ENCODE results near the gene IER2.

Gene IER2

GRCh38 chr19:13122980-13123957 lies 26.9 kb upstream of the IER2 start:
- Histone ChIP-seq H4K20me1 (ENCODE audit: low read depth, low read length) (no peaks in the 10 kb centered on the region), H3K27ac (ENCODE audit: low read depth, low read length) (no peak overlapping the region), H3K9me2 (replicated peaks; ENCODE audit: insufficient read depth, low read length) (no peaks in the 10 kb centered on the region), H3K4me2 (ENCODE audit: low read depth, low read length, poor library complexity, severe bottlenecking) (no peak overlapping the region), H3K79me2 (ENCODE audit: insufficient read depth, low read length) (peaks cover 75% of the 10 kb centered on the region), H3K4me3 (ENCODE audit: insufficient read depth, low read length, poor library complexity, severe bottlenecking) (no peak overlapping the region), H3K36me3 (ENCODE audit: low read length) (no peaks in the 10 kb centered on the region), H3F3A (ENCODE audit: insufficient read depth) (no peaks in the 10 kb centered on the region), H3K27me3 (ENCODE audit: low read length) (no peaks in the 10 kb centered on the region), H3K9ac (ENCODE audit: low read length) (no peak overlapping the region), H2AFZ (ENCODE audit: low read depth, low read length, severe bottlenecking) (no peak overlapping the region), H3K9me3 (ENCODE audit: insufficient read depth, low read length) (no peaks in the 10 kb centered on the region)
- TF ChIP-seq EZH2phosphoT487 (conservative IDR thresholded peaks at IDR 0.05; ENCODE audit: low read length) = no peak

DNA sequence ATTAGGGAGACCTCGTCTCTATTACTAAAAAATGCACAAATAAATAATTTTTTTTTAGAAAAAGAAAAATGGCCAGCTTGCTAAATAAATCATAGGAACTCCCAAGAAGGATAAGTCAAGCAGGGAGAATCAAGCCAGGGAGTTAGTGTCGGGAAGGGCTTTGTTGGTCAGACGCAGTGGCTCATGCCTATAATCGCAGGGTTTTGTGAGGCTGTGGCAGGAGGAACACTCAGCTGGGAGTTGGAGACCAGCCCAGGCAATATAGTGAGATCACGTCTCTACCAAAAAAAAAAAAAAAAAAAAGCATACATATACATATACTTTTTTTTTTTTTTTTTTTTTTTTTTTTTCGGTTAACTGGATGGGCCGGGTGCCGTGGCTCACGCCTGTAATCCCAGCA lies 23.2 kb upstream of the IER2 start:
- H3K27me3 ChIP-seq (ENCODE audit: low read length) = no peaks in the 10 kb centered on the region
- H2AFZ ChIP-seq (ENCODE audit: low read depth, low read length, severe bottlenecking) = no peak overlapping the region
- H3F3A ChIP-seq (ENCODE audit: insufficient read depth) = no peaks in the 10 kb centered on the region
- no peak overlapping the region for H3K9ac ChIP-seq (ENCODE audit: low read length)
- H3K79me2 ChIP-seq (ENCODE audit: insufficient read depth, low read length) = peaks cover 58% of the 10 kb centered on the region
- H3K9me2 ChIP-seq (replicated peaks; ENCODE audit: insufficient read depth, low read length) = no peaks in the 10 kb centered on the region
- no peaks in the 10 kb centered on the region for H4K20me1 ChIP-seq (ENCODE audit: low read depth, low read length)
- H3K9me3 ChIP-seq (ENCODE audit: insufficient read depth, low read length) = no peaks in the 10 kb centered on the region
- no peak overlapping the region for H3K27ac ChIP-seq (ENCODE audit: low read depth, low read length)
- no peaks in the 10 kb centered on the region for H3K36me3 ChIP-seq (ENCODE audit: low read length)
- H3K4me3 ChIP-seq (ENCODE audit: insufficient read depth, low read length, poor library complexity, severe bottlenecking) = no peak overlapping the region
- TF ChIP-seq CTCF (IDR thresholded peaks at IDR 0.05; ENCODE audit: insufficient read depth, low read length, poor library complexity, severe bottlenecking) (no peak), EZH2phosphoT487 (conservative IDR thresholded peaks at IDR 0.05; ENCODE audit: low read length) (no peak)
- no peak overlapping the region for H3K4me2 ChIP-seq (ENCODE audit: low read depth, low read length, poor library complexity, severe bottlenecking)

GRCh38 chr19:13127811-13128575 lies 22.2 kb upstream of the IER2 start:
- Histone ChIP-seq H3F3A (ENCODE audit: insufficient read depth) (no peaks in the 10 kb centered on the region), H2AFZ (ENCODE audit: low read depth, low read length, severe bottlenecking) (no peak overlapping the region), H3K27me3 (ENCODE audit: low read length) (no peaks in the 10 kb centered on the region), H3K9ac (ENCODE audit: low read length) (no peak overlapping the region), H3K4me2 (ENCODE audit: low read depth, low read length, poor library complexity, severe bottlenecking) (no peak overlapping the region), H4K20me1 (ENCODE audit: low read depth, low read length) (no peaks in the 10 kb centered on the region), H3K27ac (ENCODE audit: low read depth, low read length) (no peak overlapping the region), H3K79me2 (ENCODE audit: insufficient read depth, low read length) (peaks cover 57% of the 10 kb centered on the region), H3K9me3 (ENCODE audit: insufficient read depth, low read length) (no peaks in the 10 kb centered on the region), H3K36me3 (ENCODE audit: low read length) (no peaks in the 10 kb centered on the region), H3K9me2 (replicated peaks; ENCODE audit: insufficient read depth, low read length) (no peaks in the 10 kb centered on the region), H3K4me3 (ENCODE audit: insufficient read depth, low read length, poor library complexity, severe bottlenecking) (no peak overlapping the region)
- TF ChIP-seq CTCF (IDR thresholded peaks at IDR 0.05; ENCODE audit: insufficient read depth, low read length, poor library complexity, severe bottlenecking) (no peak), EZH2phosphoT487 (conservative IDR thresholded peaks at IDR 0.05; ENCODE audit: low read length) (no peak)
